Type B pancreatic cell (in vitro differentiated cells): ENCODE results near the gene DDI2. TPM values are rescaled to one million over a fixed set of nuclear protein-coding genes. Genes with fewer than 3 reads are reported as not detected.

Experiments
- DNase-seq: peaks from one replicate; pipeline ENCODE4 v3.0.0; 2021; ENCODE audit warnings: mixed read lengths; ENCODE audit not compliant: unreplicated experiment; ENCODE audit errors: extremely low spot score
- H3K27ac Mint-ChIP-seq: 2 replicates; pipeline ENCODE4 v1.8.0; 2021; ENCODE audit warnings: mild to moderate bottlenecking, mixed read lengths
- H3K27me3 Mint-ChIP-seq: 2 replicates; pipeline ENCODE4 v1.8.0; 2021; ENCODE audit warnings: mixed read lengths
- H3K36me3 Mint-ChIP-seq: 2 replicates; pipeline ENCODE4 v1.8.0; 2021; ENCODE audit warnings: mixed read lengths
- H3K4me1 Mint-ChIP-seq: one replicate; pipeline ENCODE4 v1.8.0; 2021; ENCODE audit warnings: mixed read lengths; ENCODE audit not compliant: unreplicated experiment
- H3K4me3 Mint-ChIP-seq: 2 replicates; pipeline ENCODE4 v1.8.0; 2021; ENCODE audit warnings: mild to moderate bottlenecking, mixed read lengths
- H3K9me3 Mint-ChIP-seq: 2 replicates; pipeline ENCODE4 v1.8.0; 2021; ENCODE audit warnings: mixed read lengths
- total RNA-seq: library from RNA; stranded (reverse); gene quantifications from 2 replicates; pipeline ENCODE4 v1.2.1, GENCODE V29; 2021; ENCODE audit warnings: low replicate concordance
- TF ChIP-seq, protein P1 (sequence below): fragments of 200-600 bp; sonication (generic); conservative IDR thresholded peaks from 2 replicates; pipeline ENCODE4 v1.5.0; 2021; ENCODE audit warnings: antibody characterized with exemption, mild to moderate bottlenecking

The DDI2 gene
- total RNA-seq, 1 donor from 2014 or later: 38.7 TPM

DNA sequence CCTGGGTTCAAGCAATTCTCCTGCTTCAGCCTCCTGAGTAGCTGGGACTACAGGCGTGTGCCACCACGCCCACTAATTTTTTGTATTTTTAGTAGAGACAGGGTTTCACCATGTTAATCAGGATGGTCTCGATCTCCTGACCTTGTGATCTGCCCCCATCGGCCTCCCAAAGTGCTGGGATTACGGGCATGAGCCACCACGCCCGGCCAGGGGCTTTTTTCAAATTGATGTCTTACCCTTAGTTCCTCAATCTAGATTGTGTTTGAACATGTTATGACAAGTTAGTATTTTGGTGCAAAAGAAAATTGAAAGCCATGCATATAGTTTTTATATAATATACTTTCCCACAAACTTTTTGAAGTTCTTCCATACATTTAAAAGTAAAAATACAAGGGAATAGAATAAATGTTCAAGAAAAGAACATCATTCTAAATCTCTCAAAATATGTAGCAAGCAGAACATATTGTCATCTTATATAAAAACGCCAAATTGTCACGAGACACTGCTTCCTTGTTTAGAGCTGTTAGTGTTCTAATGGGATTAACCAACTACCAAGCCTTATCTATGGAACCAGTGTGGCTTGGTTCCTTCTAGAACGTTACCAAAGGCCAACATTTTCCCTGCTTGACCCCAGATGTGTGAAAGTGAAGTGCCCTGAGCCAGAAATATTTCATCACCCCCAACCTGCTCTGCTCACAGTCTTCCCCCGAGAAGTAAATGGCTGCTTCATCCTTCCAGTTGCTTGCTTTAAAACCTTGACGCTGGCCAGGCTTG lies 57.3 kb downstream of the DDI2 start:
- Mint-ChIP-seq H3K36me3 (peaks cover 3% of the 10 kb centered on the region), H3K4me1 (no peaks in the 10 kb centered on the region), H3K9me3 (no peaks in the 10 kb centered on the region), H3K4me3 (no peak overlapping the region), H3K27me3 (no peaks in the 10 kb centered on the region), H3K27ac (no peak overlapping the region)
- no peak for DNase-seq
- TF ChIP-seq, protein P1, sequence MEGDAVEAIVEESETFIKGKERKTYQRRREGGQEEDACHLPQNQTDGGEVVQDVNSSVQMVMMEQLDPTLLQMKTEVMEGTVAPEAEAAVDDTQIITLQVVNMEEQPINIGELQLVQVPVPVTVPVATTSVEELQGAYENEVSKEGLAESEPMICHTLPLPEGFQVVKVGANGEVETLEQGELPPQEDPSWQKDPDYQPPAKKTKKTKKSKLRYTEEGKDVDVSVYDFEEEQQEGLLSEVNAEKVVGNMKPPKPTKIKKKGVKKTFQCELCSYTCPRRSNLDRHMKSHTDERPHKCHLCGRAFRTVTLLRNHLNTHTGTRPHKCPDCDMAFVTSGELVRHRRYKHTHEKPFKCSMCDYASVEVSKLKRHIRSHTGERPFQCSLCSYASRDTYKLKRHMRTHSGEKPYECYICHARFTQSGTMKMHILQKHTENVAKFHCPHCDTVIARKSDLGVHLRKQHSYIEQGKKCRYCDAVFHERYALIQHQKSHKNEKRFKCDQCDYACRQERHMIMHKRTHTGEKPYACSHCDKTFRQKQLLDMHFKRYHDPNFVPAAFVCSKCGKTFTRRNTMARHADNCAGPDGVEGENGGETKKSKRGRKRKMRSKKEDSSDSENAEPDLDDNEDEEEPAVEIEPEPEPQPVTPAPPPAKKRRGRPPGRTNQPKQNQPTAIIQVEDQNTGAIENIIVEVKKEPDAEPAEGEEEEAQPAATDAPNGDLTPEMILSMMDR: no peak

DNA sequence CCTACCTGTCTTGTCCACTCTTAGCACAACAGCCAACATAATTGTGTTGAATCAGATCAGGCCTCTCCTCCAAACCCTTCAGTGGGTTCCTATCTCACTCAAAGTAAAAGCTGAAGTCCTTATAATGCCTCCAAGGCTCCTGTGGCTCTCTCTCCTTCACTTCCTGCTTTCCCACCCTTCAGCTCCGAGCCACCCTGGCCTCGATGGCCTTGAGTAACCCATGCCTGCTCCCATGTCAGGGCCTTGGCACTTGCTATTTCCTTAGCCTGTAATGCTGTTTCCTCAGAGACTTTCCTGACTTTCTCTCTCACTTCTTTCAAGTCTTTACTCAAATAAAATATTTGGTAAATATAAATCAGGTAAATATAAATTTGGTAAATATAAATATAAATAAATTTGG lies 58.8 kb downstream of the DDI2 start:
- Mint-ChIP-seq H3K36me3 (peaks cover 3% of the 10 kb centered on the region), H3K27ac (no peak overlapping the region), H3K9me3 (no peaks in the 10 kb centered on the region), H3K4me3 (no peak overlapping the region), H3K4me1 (peaks cover 1% of the 10 kb centered on the region), H3K27me3 (no peaks in the 10 kb centered on the region)
- no peak for DNase-seq
- TF ChIP-seq, protein P1: no peak

DNA sequence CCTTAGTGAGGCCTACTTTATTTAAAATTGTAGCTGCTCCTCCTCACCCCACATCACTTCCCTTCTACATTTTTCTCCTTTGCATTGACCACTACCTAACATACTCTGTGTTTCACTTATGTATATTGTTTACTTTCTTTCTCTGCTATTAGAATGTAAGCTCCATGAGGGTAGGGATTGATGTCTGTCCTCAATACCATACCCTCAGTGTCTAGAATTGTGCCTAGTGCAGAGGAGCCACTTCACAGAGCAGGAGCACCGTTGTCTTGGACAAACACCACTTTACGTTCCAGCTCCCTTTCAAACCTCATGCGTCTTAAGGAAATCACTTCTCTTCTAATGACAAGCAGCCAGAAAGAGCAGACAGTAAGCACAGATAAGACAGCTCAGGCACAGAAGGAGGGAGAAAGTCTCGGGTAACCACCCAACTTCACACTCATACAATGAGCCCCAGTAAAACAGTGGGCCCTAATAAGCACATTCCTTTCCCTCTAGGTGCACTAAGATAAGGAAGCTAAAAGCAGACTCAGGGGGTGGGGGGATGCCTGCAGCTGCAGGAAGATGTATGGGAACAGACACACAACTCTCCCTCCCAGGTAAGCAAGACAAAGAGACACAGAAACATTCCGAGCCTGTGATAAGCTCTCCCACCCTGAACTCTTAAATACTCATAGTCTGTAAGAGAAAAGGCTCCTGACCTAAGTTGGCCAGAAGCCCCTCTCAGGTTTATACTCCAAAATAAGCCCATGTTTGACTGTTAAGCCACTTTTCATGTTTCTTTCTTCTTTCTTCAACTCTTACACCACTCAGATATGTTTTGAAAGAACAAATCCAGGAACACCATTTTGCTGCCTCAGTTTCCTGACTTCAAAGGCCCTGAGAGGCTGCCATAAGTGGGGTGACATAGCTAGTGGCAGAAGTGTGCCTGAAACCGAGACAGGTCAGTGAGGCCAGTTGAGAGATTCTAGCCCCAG lies 59.7 kb downstream of the DDI2 start:
- no peaks in the 10 kb centered on the region for H3K27me3 Mint-ChIP-seq
- no peak overlapping the region for H3K27ac Mint-ChIP-seq
- no peaks in the 10 kb centered on the region for H3K36me3 Mint-ChIP-seq
- no peaks in the 10 kb centered on the region for H3K9me3 Mint-ChIP-seq
- TF ChIP-seq, protein P1: no peak
- no peak for DNase-seq
- H3K4me3 Mint-ChIP-seq: no peak overlapping the region
- peaks cover 6% of the 10 kb centered on the region for H3K4me1 Mint-ChIP-seq

DNA sequence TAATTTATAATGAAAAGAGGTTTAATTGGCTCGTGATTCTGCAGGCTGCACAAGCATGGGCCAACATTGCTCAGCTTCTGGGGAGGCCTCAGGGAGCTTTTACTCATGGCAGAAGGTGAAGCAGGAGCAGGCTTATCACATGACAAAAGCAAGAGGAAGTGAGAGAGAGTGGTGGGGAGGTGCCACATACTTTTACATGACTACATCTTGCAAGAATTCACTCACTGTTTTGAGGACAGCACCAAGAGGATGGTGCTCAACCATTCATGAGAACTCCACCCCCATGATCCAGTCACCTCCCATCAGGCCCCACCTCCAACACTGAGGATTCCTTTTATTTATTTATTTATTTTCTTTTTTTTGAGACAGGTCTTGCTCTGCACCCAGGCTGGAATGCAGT lies 61.3 kb downstream of the DDI2 start:
- no peak overlapping the region for H3K4me3 Mint-ChIP-seq

DNA sequence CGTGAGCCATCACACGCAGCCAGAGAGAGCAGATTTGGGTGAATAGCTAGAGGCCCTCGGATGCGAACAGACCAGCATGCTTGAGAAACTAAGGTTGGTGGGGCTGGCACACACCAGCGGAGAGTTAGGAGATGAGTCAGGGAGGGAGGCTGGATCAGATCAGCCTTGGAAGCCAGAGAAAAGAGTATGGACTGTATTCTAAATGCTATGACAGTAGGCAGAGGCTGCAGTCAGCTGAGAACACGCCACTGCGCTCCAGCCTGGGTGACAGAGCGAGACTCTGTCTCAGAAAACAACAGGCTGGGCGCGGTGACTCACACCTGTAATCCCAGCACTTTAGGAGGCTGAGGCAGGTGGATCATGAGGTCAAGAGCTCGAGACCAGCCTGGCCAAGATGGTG lies 62.9 kb downstream of the DDI2 start:
- H3K9me3 Mint-ChIP-seq: no peaks in the 10 kb centered on the region
- H3K4me3 Mint-ChIP-seq: no peak overlapping the region
- H3K36me3 Mint-ChIP-seq: no peaks in the 10 kb centered on the region
- TF ChIP-seq, protein P1: no peak
- H3K4me1 Mint-ChIP-seq: peaks cover 10% of the 10 kb centered on the region
- H3K27ac Mint-ChIP-seq: peak overlapping the region; percentile 82
- H3K27me3 Mint-ChIP-seq: no peaks in the 10 kb centered on the region
- DNase-seq: no peak

More for the DNA sequence above, 61.3 kb downstream of the DDI2 start:
- H3K27ac Mint-ChIP-seq: peak overlapping the region; percentile 81
- H3K36me3 Mint-ChIP-seq: no peaks in the 10 kb centered on the region
- no peak for DNase-seq
- no peaks in the 10 kb centered on the region for H3K9me3 Mint-ChIP-seq
- peaks cover 10% of the 10 kb centered on the region for H3K4me1 Mint-ChIP-seq
- no peaks in the 10 kb centered on the region for H3K27me3 Mint-ChIP-seq
- TF ChIP-seq, protein P1: no peak
